Measurements from ENCODE around the gene HNRNPH2.
A peak's percentile ranks its signal among the peaks of the same experiment; 100 is the strongest.

The HNRNPH2 gene

GRCh38 chrX:101394372-101394771, 13.7 kb upstream of the HNRNPH2 start:
- DNase-seq (ENCODE audit: low read depth) = no peak
- H3K4me3 ChIP-seq (ENCODE audit: low read depth, low read length) = no peak overlapping the region
- no peak for TF ChIP-seq CTCF (IDR thresholded peaks at IDR 0.05; ENCODE audit: control insufficient read depth, extremely low read depth, insufficient read depth)

- H3K4me3 ChIP-seq (ENCODE audit: low read depth, low read length) = no peak overlapping the region
- DNase-seq (ENCODE audit: low read depth) = no peak
- no peak for TF ChIP-seq CTCF (IDR thresholded peaks at IDR 0.05; ENCODE audit: control insufficient read depth, extremely low read depth, insufficient read depth)
These were observed 12.2 kb upstream of the HNRNPH2 start for GRCh38 chrX:101395789-101396188.

DNA sequence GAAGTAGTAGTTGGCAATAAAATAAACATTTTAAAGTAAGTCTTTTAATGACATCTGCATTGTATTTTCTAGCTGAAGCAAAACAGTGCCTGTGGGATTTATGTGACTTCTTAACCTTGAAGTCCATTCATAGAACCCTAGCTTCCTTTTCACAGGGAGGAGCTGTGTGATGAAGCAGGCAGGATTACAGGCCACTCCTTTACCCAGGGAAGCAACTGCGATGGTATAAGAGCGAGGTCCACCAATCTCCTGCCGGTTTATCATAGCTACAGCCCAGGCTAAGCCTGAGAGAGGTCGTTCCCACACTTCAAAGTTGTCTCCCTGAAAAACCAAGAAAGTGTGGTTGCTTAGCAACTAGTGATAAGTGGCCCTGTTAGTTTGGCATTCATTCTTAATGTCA, 10.2 kb upstream of the HNRNPH2 start:
- no peak overlapping the region for H3K4me3 ChIP-seq (ENCODE audit: low read depth, low read length)
- no peak for TF ChIP-seq CTCF (IDR thresholded peaks at IDR 0.05; ENCODE audit: control insufficient read depth, extremely low read depth, insufficient read depth)
- no peak for DNase-seq (ENCODE audit: low read depth)

GRCh38 chrX:101398694-101399093, 9.3 kb upstream of the HNRNPH2 start:
- no peak for DNase-seq (ENCODE audit: low read depth)
- H3K4me3 ChIP-seq (ENCODE audit: low read depth, low read length) = no peak overlapping the region
- no peak for TF ChIP-seq CTCF (IDR thresholded peaks at IDR 0.05; ENCODE audit: control insufficient read depth, extremely low read depth, insufficient read depth)

- no peak overlapping the region for H3K4me3 ChIP-seq (ENCODE audit: low read depth, low read length)
- no peak for DNase-seq (ENCODE audit: low read depth)
- TF ChIP-seq CTCF (IDR thresholded peaks at IDR 0.05; ENCODE audit: control insufficient read depth, extremely low read depth, insufficient read depth) = no peak
These were observed 8.2 kb upstream of the HNRNPH2 start for GRCh38 chrX:101399825-101400224.

GRCh38 chrX:101407167-101407747, 765 bp upstream of the HNRNPH2 start:
- no peak for TF ChIP-seq CTCF (IDR thresholded peaks at IDR 0.05; ENCODE audit: control insufficient read depth, extremely low read depth, insufficient read depth)
- no peak for DNase-seq (ENCODE audit: low read depth)
- peak overlapping the region; percentile 73 for H3K4me3 ChIP-seq (ENCODE audit: low read depth, low read length)

DNA sequence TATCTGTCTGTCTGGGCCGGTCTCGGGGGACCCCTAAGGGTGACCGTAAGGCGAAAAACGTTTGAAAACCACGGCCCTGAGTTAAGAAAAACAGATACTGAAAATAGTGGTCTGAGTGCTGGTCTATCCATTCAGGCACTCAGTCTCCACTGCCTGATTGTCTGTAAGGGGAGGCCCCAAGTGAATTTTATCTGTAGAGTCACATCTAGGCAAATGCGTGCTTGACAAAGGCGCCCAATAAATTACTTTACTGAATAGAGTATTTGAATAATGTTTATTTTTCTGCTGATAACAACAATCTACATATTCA, 465 bp downstream of the HNRNPH2 start:
- no peak for DNase-seq (ENCODE audit: low read depth)
- TF ChIP-seq CTCF (IDR thresholded peaks at IDR 0.05; ENCODE audit: control insufficient read depth, extremely low read depth, insufficient read depth) = no peak
- H3K4me3 ChIP-seq (ENCODE audit: low read depth, low read length) = peak overlapping the region; percentile 73
